ENCODE results near the gene FAM53A. TPM values are rescaled to one million over a fixed set of nuclear protein-coding genes. Genes with fewer than 3 reads are reported as not detected.
A peak's percentile ranks its signal among the peaks of the same experiment; 100 is the strongest.

Gene FAM53A
- polyA plus RNA-seq, 3 donors, result 1.1 to 1.7 (median 1.3) TPM

DNA sequence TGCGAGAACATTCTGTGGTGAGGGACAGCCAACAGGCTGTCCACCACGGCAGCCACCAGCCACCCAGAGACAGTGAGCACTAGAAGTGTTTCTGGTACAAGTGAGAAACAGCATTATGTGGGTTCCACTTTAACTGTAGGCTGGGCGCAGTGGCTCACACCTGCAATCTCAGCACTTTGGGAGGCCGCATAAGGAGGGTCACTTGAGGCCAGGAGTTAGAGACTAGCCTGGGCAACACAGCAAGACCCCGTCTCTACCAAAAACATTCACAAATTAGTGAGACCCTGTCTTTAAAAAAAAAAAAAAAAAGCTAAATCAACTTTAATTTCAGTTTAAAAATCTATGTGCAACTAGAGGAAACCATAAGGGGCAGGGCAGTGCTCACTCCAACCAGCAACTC lies 20.6 kb downstream of the FAM53A start:
- DNase-seq (ENCODE audit: low read depth in 3 of 3, low spot score in 2 of 3), result no peak

DNA sequence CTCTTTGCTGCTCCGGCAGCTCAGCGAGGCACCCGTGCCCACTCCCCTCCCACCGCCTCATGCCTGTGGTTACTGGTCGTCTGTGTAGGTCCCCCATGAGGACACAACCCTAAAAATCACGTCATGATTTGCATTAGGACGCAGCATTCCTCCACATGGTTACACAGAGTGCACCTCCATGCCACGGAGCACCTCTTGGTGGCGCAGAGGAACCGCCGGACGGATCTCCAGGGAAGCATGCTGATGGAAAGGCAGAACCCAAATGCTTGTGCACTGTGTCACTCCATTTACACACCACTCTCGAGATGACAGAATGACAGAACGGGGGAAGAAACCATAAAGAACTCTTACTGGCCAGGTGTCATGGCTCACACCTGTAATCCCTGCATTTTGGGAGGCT lies 22.4 kb downstream of the FAM53A start:
- no peak for DNase-seq (ENCODE audit: low read depth in 3 of 3, low spot score in 2 of 3)

DNA sequence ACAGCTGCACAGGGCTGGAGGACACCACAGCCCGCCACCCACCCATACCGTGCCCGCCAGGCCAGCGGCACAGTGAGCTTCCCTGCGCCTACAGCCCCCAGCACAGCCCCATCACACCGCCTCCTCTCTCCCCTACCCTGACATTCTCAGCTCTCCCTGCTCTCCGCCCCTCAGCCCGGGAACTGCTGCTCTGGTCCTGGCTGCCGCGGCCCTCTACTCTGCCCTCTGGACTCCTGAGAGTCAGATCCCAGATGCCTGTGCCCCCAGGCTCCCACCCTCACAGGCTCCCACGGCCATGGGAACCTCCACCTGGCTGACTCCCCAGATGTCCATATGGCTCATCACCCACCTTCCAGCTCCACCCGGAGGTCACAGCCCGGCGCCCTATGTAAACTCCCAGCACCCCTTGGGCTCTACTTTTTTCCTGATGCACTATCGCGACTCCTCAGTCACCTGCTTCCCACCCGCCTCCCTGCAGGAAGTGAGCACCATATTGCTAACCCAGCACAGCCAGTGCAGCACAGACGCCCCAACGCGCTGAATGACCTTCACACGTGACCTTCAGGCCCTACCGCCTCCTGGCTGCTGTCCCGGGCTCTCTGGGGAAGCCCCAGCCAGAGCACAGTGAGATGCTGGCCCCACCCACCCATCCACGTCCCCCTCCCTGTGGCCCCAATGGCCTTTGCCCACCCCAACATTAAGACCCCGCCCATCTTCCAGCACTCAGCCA lies 23.0 kb downstream of the FAM53A start:
- DNase-seq (ENCODE audit: low read depth in 3 of 3, low spot score in 2 of 3), result no peak

DNA sequence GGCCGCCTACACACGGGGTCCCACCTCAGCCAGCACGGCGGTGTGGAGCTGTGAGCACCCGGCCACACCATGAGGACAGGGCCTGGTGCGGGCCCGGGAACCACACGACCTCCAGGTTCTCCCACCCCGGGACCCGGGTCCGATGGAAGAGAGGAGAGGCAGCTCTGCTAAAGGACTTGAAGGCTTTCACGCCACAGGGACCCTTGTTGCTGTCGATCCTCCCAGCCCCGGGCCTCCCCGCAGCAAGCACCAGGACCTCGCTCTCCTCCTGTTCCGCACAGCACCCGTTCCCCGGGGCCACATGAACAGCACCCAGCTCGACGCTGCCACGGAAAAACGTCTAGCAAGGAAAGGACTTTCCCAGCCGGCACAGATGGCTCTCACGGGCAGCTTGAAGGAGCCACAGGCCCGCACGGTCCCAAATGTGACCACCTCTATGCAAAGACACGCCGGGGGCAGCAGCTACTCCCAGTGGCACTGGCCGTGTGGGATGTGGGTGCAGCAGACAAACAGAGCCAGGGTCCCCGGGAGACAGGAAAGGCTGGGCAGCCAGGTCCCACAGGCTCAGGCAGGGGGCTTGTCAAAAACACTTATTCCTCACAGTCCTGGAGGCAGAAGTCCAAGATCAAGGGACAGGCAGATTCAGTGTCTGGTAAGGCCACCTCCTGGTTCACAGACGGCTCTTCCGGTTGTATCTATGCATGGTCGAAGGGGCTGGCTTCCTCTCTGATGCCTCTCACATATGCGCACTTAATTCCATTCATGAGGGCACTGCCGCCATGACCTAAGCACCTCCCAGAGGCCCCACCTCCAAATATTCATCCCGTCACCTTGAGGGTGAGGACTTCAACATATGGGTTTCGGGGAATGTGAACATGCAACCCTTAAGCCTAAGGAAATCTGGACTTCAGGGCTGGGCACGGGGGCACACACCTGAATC lies 24.7 kb downstream of the FAM53A start:
- no peak for DNase-seq (ENCODE audit: low read depth in 3 of 3, low spot score in 2 of 3)

DNA sequence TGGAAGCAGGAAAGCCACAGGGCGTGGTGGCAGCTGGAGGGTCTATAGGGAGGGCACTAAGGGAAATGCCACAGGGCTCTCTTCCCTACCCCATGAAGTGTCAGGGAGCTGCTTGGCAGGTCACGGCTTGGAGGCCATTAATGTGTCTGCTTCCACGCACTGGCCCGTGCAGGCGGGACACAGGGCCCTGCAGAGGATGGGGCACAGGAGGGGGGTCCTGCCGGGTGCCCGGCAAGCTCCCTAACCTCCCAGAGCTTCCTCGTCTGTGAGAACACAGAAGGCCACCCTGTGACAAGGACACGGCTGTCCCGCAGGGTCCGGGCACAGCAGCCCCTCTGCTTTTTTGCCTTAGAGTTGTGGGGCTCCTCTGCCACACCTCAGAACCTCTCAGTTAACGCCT lies 25.5 kb downstream of the FAM53A start:
- no peak for DNase-seq (ENCODE audit: low read depth in 3 of 3, low spot score in 2 of 3)

DNA sequence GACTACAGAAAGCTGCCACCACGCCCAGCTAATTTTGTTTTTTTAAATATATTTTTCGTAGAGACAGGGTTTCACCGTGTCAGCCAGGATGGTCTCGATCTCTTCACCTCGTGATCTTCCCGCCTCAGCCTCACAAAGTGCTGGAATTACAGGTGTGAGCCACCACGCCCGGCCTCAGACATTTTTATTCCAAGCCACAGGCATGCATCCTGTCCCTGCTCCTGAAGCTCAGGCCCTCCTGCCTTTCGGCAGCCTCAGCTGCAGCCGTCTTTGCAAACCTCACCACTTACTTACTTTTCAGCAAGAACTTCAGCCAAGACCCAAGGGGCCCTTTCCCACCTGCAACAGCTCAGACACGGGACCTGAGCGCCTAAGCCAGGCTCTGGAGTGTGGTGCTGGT lies 26.0 kb downstream of the FAM53A start:
- no peak for DNase-seq (ENCODE audit: low read depth in 3 of 3, low spot score in 2 of 3)

DNA sequence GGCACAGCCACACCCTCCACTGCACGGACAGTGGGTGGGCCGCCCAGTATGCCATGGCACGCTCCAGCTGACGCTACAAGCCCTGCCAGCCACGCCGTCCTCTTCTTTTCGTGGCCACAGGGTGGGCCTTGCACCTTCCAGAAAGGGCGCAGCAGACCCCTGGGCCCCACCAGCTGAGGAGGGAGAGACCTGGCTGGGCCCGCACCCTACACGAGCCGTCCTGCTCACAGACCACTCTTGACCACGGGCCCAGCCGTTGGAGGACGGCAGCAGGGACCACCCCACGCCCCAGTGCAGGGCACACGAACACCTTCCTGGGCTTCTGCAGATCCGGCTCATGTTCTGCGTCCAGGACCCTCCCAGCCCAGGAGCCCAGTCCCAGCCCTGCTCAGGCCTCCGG lies 27.1 kb downstream of the FAM53A start:
- DNase-seq (ENCODE audit: low read depth in 3 of 3, low spot score in 2 of 3), result no peak

DNA sequence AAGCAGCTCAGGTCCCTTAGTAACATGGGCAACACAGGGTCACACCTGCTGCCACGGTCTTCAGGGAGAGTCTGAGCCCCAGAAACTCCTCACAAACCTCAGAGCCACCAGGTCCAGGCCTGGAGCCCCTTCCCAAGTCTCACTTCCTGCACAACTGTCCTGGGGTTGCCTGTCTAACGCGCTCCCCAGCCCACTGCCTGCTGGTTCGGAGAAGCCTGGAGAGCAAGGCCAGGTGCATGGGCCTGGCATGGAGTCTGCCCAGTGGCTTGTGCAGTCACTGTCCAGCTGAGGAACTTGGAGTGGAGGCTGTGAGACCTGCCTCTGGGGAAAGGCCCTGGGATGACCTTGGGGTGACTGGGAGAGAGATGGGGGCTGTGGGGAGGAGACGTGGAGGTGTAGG lies 28.0 kb downstream of the FAM53A start:
- no peak for DNase-seq (ENCODE audit: low read depth in 3 of 3, low spot score in 2 of 3)

DNA sequence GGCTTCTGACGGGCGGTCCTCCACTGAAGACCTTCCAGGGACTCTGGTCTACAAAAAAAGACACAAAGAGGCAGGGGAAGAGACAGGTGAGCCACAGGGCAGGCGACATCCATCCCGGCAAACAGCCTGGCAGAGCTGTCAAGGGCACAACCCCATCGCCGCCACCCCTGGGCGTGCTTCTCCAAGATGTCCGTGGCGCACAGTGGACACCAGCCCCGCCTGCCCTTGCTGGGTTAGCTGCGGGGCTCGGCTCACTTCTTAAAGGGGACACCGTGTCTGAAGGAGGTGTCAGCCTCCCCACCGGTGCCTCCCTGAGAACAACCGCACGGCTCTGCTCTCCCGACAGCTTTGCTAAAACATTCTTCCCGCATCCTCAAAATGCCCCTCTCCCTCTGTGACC lies 28.4 kb downstream of the FAM53A start:
- DNase-seq (ENCODE audit: low read depth in 3 of 3, low spot score in 2 of 3), result no peak

DNA sequence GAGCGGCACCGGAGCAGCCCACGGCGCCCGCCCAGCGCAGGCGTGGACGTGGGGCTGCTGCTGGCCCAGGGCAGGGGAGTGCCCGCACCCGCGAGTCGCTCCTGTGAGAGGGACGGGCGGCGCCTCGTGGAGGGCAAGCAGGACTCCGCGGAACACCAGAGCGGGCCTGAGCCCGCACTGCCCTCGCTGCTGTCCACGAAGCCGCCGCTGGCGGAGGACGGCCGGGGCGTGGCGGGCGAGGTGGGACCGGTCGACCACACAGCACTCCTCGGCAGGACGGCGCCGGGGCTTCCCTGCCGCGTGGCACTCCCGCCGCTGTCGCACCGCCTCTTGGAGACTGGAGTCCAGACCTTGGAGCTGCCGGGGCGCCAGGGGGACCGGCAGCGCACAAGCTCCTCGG lies 29.0 kb downstream of the FAM53A start:
- no peak for DNase-seq (ENCODE audit: low read depth in 3 of 3, low spot score in 2 of 3)

DNA sequence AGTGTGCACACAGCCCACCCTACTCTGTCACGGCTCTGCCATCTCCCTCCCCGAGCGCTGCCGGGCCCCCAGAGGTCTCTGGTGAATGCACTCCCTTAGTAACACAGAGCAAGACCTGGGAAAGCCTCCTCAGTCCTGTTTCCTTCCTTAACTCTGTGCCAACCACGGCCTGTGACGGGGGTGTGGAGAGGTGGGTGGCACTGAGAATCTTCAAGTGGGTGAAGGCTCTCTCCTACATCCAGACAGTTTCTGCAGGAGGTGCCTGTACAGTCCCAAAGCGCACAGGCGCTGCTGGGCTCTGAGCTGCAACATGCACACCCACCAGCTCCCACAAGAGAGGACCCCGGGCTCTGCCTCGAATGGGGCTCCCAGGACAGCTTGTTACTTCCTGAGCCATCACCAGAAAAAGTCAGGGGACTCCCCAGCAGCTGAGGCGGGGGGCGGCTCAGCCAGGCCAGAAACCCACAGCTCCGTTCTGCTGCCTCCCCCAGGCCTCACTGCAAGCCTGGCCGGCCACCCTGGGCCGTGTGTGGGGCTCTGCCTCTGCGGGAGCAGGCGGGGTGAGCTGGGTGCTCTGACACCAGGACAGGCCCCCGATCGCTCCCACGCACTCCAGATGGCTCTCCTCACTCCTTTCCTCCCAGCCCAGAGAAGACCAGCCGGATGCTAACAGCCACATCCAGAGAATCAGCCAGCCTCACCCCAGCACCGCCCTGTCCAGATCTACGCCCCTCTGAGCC lies 29.7 kb downstream of the FAM53A start:
- DNase-seq (ENCODE audit: low read depth in 3 of 3, low spot score in 2 of 3), result peak in 1 of 3 donors; percentile 26

DNA sequence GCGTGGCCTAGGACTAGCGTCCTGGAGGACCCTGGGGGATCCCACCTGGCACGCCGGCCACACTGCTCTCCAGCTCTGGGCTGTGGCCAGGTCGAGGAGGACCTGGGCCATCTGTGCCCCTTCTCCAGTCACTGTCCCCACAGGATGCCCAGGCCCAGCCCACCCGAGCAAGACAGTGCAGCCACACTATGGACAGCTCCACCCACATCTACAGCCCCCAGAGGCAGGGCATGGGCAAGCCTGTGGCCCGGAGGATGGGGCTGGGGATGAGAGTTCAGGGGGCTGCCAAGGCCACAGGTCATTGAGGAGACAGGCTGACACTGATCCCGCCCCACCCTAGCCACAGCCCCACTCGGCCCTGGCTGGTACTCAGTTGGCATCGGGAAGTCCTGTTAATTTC lies 30.3 kb downstream of the FAM53A start:
- no peak for DNase-seq (ENCODE audit: low read depth in 3 of 3, low spot score in 2 of 3)

DNA sequence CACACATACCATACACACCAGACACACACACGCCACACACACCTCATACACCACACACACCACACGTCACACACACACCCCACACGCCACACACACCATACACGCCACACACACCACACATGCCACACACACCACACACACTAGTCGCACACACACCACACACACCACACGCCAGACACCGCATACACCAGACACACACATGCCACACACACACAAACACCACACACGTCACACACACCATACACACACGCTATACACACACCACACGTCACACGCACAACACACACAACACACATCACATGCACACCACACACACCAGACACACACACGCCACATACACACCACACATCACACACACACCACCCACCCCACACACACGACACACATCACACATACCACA lies 32.0 kb downstream of the FAM53A start:
- no peak for DNase-seq (ENCODE audit: low read depth in 3 of 3, low spot score in 2 of 3)

DNA sequence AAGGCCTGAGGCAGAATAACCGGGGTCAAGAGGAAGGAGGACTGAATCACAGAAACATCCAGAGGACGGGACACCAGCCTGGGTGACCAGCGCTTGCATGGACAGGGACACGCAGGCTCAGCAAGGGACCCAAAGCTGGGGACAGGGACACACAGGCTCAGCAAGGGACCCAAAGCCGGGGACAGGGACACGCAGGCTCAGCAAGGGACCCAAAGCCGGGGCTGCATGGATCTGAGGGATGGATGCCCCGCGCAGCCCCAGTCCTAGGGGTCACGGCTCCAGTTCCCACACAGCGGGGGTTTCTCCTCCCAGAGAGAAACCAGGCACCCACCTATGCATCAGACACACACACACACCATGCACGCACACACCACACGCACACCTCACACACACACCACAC lies 32.5 kb downstream of the FAM53A start:
- no peak for DNase-seq (ENCODE audit: low read depth in 3 of 3, low spot score in 2 of 3)

DNA sequence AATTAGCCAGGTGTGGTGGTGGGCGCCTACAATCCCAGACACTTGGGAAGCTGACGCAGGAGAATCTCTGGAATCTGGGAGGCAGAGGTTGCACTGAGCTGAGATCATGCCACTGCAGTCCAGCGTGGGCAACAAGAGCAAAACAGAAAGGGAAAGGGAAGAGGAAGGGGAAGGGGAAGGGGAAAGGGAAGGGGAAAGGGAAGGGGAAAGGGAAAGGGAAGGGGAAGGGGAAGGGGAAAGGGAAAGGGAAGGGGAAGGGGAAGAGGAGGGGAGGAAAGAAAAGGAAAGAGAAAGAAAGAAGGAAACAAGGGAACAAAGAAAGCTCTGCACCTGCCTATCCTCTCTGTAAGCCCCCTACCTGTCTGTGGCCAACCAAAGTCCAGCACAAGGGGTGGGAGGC lies 35.2 kb downstream of the FAM53A start:
- no peak for DNase-seq (ENCODE audit: low read depth in 3 of 3, low spot score in 2 of 3)

DNA sequence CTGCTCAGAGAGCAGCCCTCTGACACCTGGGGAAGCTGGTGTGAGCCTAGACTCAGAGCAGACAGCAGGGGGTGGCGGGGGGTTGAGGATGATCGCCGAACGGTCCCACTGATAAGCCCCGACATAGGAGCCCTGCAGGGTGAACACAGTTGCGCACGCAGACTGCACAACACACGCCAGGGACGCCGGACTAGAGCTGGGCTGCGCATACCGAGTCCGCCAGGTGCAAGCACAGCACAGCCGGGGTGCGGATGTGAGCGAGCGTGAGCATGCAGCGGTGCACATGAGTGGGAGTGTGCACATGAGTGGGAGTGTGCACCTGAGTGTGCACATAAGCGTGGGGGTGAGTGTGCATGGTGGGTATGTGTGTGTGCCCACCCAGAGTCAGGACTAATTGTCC lies 36.7 kb downstream of the FAM53A start:
- DNase-seq (ENCODE audit: low read depth in 3 of 3, low spot score in 2 of 3), result no peak

DNA sequence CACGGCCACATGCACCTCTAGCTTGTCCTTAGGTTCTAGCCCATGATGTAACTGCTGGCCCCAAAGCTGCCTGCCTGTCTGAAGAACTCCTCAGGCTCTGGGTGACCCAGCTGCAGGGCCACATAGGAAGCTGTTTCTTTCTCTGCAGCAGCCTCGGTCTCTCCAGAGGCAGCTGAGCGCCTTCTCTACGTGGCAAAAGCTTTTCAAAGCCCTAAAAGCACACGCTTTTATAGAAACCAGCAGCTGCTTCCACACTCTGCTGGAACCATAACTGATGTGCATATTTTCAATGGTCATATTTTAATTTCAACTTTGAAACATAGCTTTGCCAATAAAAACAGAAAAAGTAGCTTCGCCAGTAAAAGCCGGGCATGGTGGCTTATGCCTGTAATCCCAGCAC lies 37.4 kb downstream of the FAM53A start:
- no peak for DNase-seq (ENCODE audit: low read depth in 3 of 3, low spot score in 2 of 3)

DNA sequence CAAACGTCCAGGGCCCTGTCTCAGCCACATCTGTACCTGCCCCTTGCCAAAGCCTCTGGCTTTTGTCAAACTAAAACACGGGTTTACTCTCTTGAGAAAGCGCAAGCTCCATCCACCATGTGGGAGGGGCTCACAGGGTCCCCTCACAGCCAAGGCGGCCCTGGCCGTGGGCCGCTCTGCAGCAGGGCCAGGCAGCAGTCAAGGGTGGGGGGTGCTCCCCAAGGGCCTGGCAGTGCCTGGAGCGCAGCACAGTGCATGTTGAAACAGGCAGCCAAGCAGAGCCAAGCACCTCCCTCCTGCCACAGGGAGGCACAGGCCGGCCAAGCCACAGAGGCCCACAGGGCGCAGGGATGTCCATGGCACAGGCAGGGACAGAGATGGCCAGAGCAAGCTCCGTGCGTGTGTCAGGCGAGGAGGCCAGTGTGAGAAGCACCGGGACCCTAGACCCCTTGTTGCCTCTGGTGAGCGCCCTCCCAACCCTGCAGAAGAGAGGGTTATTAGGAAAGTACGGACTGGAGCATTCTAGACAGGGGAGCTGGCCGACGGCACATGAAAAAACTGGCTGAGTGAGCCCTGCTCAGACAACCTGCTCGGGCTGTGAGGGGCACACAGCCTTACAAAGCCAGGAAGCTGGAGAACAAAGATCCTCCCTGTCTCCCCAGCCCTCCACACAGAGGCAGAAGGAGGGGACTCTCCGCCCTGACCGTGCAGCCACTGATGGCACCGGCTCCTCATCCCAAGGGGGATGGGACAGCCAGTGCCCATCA lies 39.0 kb downstream of the FAM53A start:
- peak in 1 of 3 donors; percentile 38 for DNase-seq (ENCODE audit: low read depth in 3 of 3, low spot score in 2 of 3)

DNA sequence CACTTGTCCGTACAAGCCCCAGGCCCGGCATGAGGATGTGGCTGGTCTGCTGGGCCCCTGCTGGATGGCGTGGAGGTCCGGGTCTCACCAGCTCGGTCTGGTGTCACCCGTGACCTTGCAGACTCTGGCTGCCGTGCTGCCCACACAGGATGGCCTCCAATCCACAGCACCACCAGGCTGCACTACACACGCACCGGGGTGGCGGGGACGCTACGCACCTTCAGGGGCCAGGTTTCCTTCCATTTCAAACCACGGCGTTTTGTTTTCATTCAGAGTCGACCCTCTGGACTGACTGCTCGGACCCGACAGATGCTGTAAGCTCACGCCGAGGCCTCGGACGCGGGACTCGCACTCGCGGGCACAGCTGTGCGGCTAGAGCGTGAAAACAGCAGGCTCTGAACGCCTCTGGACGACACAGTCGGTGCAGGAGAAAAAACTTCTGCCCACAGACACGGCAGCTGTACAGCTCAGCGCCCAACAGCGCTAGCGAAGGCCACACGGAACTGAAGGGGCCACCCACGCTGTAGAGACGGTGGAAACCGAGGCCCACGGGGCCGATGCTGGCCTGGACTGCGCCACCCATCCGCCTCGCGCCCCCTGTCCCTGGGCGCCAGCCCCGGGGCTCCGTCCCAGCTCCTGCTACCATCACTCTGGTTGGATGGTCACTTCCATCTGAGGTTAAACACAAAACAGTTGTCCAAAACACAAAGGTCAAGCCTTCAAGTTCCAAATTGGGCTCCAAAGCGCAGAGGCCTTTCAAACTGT lies 40.0 kb downstream of the FAM53A start:
- DNase-seq (ENCODE audit: low read depth in 3 of 3, low spot score in 2 of 3), result no peak

All from right renal cortex interstitium (tissue), 3 donors.